Head of caudate nucleus (tissue), 42 donors: ENCODE data around the gene B4GALNT4.
"Not testable (repeated sequence)": the region's sequence is repeated elsewhere in the genome, so short reads cannot be mapped to it uniquely, and the experiment has no call there.

Experiments
- DNase-seq, 42 donors: peaks; one replicate each; pipeline versions ENCODE4 v3.0.0 to v3.0.0-alpha.2; 2020 to 2021; ENCODE audit warnings: mixed read lengths in 7 of 42
- intact Hi-C: fragments of 100-400 bp; cut with DNase I; formaldehyde crosslinking; loops from one replicate; pipeline ENCODE4 v1.15.0; 2022

The B4GALNT4 gene

DNA sequence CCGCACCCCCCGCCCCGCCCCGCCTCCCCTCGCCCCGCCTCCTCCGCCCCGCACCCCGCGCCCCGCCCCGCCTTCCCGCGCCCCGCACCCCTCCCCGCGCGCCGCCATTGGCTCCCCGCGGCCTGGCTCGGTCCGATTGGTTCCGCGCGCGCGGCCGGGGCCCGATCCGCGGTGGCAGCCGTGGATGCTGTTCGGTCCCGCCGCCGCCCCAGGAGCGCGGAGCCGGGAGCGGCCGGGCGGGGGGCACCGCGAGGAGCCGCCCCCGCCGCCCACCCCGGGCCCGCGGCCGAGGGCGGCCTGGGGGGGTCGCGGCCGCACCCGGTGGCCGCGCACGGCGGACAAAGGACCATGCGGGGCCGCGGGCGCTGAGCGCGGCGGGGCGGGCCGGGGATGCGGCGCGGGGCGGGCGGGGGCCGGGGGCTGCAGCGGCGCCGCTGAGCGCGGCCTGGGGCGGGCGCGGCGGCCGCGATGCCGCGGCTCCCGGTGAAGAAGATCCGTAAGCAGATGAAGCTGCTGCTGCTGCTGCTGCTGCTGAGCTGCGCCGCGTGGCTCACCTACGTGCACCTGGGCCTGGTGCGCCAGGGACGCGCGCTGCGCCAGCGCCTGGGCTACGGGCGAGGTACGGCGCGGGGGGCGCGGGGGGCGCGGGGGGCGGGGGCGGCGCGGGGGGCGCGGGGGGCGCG is at the start of gene B4GALNT4:
B4GALNT4 (plus strand) TSS at position 164 of the 683 bp plus-strand sequence; CDS start at position 469, 305 bp downstream.
- DNase-seq: peak in 41 of 42 donors; percentile 40 to 90 (median 80)
- intact Hi-C loops: no loop called here

GRCh38 chr11:319888-320273 is 49.4 kb upstream of the B4GALNT4 start:
- intact Hi-C loops, DNase-seq: not testable (repeated sequence)

GRCh38 chr11:324156-324555 is 45.1 kb upstream of the B4GALNT4 start:
- DNase-seq: peak in 1 of 42 donors; percentile 16
- intact Hi-C loops: no loop called here

GRCh38 chr11:324593-325517 is 44.4 kb upstream of the B4GALNT4 start:
- intact Hi-C loops: not testable (repeated sequence)
- peak in 3 of 42 donors; percentile 36 to 52 (median 43) for DNase-seq

DNA sequence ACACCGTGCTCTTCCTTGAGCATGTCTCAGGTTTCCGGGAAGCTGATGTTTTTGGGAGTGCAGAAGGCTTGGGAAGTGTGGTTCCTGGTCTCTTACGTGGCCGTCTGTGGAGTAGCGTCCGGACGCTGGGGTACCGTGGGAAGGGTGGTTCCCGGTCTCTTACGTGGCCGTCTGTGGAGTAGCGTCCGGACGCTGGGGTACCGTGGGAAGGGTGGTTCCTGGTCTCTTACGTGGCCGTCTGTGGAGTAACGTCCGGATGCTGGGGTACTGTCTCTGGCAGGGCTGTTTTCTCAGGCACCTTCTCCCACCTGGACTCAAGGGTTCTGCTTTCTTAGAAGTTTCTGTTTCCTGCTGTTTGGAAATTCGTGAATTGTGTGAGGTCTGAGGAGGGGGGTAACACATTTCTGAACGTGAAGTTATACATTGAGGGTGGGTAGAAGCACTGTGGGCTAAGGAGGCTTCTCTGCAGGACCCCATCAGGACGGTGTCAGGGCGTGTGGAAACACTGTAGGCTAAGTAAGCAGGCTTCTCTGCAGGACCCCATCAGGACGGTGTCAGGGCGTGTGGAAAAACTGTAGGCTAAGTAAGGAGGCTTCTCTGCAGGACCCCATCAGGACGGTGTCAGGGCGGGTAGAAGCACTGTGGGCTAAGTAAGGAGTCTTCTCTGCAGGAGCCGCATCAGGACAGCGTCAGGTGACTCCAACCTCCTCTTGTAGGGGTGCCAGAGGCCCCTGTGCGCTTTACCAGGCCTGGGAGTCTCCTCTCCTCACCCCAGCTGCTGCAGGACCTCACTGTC is 43.3 kb upstream of the B4GALNT4 start:
- intact Hi-C loops: no loop called here
- peak in 1 of 42 donors; percentile 12 for DNase-seq

GRCh38 chr11:326592-326841 is 42.8 kb upstream of the B4GALNT4 start:
- peak in 1 of 42 donors; percentile 17 for DNase-seq
- intact Hi-C loops: no loop called here

- peak in 37 of 42 donors; percentile 22 to 83 (median 54) for DNase-seq
- intact Hi-C loops: no loop called here
Observed at GRCh38 chr11:326842-327580, 42.3 kb upstream of the B4GALNT4 start.

- intact Hi-C loops: no loop called here
- DNase-seq: no peak
Observed at GRCh38 chr11:327581-327923, 41.7 kb upstream of the B4GALNT4 start.

- DNase-seq: no peak
- intact Hi-C loops: no loop called here
Observed at GRCh38 chr11:328012-328411, 41.3 kb upstream of the B4GALNT4 start.

DNA sequence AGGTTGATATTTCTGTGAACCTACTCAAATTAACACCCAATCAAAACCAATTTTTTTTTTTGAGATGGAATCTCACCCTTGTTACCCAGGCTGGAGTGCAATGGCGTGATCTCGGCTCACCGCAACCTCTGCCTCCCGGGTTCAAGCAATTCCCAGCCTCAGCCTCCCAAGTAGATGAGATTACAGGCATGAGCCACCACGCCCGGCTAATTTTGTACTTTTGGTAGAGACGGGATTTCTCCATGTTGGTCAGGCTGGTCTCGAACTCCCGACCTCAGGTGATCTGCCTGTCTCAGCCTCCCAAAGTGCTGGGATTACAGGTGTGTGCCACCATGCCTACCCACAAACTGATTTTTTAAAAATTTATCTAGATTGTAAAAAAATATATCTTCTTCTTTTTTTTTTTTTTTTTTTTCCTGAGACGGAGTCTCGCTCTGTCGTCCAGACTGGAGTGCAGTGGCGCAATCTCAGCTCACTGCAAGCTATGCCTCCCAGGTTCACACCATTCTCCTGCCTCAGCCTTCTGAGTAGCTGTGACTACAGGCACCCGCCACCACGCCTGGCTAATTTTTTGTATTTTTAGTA is 40.7 kb upstream of the B4GALNT4 start:
- DNase-seq, intact Hi-C loops: not testable (repeated sequence)

DNA sequence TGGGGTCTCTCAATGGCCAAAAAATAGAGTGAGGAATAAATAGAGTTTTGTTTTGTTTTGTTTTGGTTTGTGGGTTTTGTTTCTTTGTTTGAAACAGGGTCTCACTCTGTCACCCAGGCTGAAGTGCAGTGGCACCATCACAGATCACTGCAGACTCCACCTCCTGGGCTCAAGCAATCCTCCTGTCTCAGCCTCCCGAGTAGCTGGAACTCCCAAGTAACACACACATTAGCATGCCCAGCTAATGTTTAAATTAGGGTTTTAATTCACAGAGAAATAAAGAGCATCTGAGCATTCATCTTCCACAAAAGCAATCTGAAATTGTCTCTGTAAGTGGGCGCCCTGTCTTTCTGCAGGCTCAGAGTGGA is 39.4 kb upstream of the B4GALNT4 start:
- intact Hi-C loops: no loop called here
- no peak for DNase-seq

DNA sequence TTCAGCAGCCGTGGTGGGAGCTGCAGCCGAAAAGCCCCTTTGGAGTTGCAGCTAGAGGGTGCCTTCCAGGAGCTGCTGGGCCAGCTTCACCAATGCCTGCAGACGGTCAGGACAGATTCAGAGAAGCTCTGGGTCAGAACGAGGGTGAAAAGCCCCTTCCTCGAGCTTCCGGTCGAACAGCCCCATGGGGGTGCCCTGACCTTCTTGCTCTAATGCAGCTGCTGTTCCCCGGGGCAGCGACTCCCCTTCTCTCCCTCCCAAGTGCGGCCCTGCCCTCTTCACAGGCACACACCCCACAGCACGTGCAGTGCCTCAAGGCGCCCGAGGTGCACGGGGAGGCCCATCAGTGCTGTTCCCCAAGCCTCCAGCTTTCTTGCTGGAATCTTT is 39.0 kb upstream of the B4GALNT4 start:
- intact Hi-C loops: no loop called here
- DNase-seq: no peak

GRCh38 chr11:330694-331357 is 38.5 kb upstream of the B4GALNT4 start:
- intact Hi-C loops: no loop called here
- no peak for DNase-seq

GRCh38 chr11:331358-332060 is 37.8 kb upstream of the B4GALNT4 start:
- no peak for DNase-seq
- intact Hi-C loops: no loop called here

- DNase-seq: no peak
Observed at GRCh38 chr11:332651-333480, 36.4 kb upstream of the B4GALNT4 start.

GRCh38 chr11:333616-334263 is 35.6 kb upstream of the B4GALNT4 start:
- intact Hi-C loops, DNase-seq: not testable (repeated sequence)

More at GRCh38 chr11:332651-333480, 36.4 kb upstream of the B4GALNT4 start:
- intact Hi-C loops: no loop called here
